ENCODE measurements around the gene ARHGEF2.
"Not testable (repeated sequence)": the region's sequence is repeated elsewhere in the genome, so short reads cannot be mapped to it uniquely, and the experiment has no call there.

Gene ARHGEF2

GRCh38 chr1:155947292-155947691 lies 31.1 kb downstream of the ARHGEF2 start:
- in situ Hi-C loops (cut with HindIII; ENCODE audit: low sequenced_read_pairs) = loop anchor here (10.0 kb wide), 2 partner anchors 68 to 188 kb away; no protein-coding TSS in a partner anchor

GRCh38 chr1:155946633-155947219 lies 31.6 kb downstream of the ARHGEF2 start:
- in situ Hi-C loops (cut with HindIII; ENCODE audit: low sequenced_read_pairs) = loop anchor here (10.0 kb wide), 2 partner anchors 68 to 188 kb away; no protein-coding TSS in a partner anchor

DNA sequence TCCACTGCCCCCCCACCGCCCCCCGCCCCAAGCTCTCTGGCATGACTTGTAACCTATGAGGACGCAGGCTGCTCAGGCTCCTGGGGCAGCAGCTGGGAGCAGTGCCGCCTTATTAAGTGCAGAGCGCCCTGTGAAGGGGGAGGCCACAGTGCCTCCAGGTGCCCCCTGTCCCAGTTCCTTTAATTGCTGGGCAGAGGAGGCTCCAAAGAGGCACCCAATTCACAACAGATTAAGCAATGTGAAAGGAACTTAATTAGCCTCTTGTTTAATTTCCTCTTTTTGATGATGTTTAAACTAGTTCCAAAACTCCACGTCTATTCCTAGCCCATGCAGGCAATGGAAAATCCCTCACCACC lies 33.9 kb downstream of the ARHGEF2 start:
- in situ Hi-C loops (cut with HindIII; ENCODE audit: low sequenced_read_pairs) = loop anchor here (10.0 kb wide), 2 partner anchors 70 to 190 kb away; no protein-coding TSS in a partner anchor

GRCh38 chr1:155942578-155943141 lies 35.7 kb downstream of the ARHGEF2 start:
- in situ Hi-C loops (cut with HindIII; ENCODE audit: low sequenced_read_pairs) = loop anchor here (10.0 kb wide), 2 partner anchors 72 to 192 kb away; no protein-coding TSS in a partner anchor

DNA sequence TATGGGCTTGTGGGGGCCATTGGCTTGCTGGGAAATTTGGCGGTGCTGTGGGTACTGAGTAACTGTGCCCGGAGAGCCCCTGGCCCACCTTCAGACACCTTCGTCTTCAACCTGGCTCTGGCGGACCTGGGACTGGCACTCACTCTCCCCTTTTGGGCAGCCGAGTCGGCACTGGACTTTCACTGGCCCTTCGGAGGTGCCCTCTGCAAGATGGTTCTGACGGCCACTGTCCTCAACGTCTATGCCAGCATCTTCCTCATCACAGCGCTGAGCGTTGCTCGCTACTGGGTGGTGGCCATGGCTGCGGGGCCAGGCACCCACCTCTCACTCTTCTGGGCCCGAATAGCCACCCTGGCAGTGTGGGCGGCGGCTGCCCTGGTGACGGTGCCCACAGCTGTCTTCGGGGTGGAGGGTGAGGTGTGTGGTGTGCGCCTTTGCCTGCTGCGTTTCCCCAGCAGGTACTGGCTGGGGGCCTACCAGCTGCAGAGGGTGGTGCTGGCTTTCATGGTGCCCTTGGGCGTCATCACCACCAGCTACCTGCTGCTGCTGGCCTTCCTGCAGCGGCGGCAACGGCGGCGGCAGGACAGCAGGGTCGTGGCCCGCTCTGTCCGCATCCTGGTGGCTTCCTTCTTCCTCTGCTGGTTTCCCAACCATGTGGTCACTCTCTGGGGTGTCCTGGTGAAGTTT lies 36.4 kb downstream of the ARHGEF2 start:
- in situ Hi-C loops (cut with HindIII; ENCODE audit: low sequenced_read_pairs) = loop anchor here (10.0 kb wide), 2 partner anchors 73 to 193 kb away; no protein-coding TSS in a partner anchor

DNA sequence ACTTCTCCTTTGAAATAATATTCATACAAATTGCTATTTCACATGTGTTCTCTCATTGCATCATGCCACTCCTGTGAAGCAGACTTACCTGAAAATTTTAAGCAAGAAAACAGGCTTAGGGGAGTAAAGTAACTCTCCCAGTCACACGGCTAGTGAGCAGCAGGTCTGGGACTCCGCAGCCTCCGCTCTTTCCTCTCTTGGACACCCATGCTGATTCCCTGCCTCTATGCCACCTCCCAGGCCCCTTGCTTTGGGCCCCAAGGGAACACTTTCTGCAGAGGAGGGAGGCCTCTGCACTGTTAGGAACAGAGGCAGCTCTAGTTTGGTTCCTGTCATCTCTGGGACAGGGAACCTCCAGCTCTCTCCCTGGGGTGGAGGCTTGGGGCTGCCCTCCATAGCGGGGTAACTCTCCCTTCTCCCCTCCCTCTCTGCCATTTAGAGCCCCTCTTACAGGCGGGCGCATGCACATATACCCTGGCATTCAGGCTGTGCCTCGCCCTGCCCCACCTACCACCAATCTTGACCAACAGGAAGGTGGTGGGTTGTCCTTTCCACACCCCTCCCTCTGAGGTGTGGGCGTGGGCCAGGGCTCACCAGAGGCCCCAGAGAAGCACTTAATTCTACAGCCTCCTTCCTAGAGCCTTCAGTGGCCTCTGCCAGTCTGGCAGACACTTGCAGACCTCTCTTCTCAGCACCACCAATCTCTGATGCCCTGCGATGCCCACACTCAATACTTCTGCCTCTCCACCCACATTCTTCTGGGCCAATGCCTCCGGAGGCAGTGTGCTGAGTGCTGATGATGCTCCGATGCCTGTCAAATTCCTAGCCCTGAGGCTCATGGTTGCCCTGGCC lies 37.1 kb downstream of the ARHGEF2 start, which contains the start of gene RXFP4:
Gene RXFP4, plus strand, starts transcription at position 646 of the 852 bp plus-strand sequence. Its CDS starts 72 bp downstream, at position 718.
- in situ Hi-C loops (cut with HindIII; ENCODE audit: low sequenced_read_pairs) = loop anchor here (10.0 kb wide), 2 partner anchors 74 to 194 kb away; no protein-coding TSS in a partner anchor

DNA sequence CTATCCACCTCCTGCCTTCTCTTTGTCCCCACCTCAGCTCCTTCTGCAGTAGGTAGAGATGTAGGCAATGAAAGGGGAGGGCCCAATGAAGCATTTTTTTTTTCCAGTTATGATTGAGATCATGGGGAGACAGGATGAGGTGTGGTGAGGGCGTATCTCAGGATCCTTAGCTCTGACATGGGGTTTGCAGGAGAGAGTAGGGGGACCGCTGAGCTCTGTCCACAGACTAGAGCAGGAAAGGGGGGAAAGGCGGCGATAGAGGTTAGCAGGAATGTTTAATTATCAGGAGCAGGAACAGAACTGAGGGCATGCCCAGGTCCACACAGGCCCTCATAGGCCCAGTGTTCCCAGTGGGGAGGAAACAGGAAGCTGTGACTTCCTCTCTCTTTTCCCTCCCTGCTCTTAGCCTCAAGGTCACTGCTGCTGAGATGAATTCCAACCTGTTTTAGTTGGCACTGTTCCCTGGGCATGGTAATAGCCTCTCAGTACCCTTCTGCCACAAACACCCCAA lies 37.8 kb downstream of the ARHGEF2 start:
- in situ Hi-C loops (cut with HindIII; ENCODE audit: low sequenced_read_pairs) = loop anchor here (10.0 kb wide), 2 partner anchors 74 to 194 kb away; no protein-coding TSS in a partner anchor

DNA sequence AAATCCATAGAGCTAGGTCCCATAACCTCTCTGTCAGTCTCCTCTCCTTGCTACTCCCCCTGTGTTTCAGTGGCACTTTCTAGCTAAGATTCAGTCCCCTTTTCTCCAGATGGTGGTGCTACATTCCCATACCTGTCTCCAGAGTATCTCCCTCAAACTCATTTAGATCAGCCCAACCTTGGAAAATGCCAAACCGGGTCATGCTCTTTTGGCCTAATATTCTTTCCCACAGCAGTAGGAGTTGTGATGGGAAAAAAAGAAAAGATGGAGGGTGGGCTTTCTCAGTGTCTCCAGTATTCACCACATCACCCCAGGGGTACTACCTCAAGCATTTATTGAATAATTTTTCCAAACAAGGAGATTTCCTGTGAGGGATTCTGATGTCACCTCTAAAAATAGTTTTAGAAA lies 40.1 kb downstream of the ARHGEF2 start:
- in situ Hi-C loops (cut with HindIII; ENCODE audit: low sequenced_read_pairs) = no loop called here

DNA sequence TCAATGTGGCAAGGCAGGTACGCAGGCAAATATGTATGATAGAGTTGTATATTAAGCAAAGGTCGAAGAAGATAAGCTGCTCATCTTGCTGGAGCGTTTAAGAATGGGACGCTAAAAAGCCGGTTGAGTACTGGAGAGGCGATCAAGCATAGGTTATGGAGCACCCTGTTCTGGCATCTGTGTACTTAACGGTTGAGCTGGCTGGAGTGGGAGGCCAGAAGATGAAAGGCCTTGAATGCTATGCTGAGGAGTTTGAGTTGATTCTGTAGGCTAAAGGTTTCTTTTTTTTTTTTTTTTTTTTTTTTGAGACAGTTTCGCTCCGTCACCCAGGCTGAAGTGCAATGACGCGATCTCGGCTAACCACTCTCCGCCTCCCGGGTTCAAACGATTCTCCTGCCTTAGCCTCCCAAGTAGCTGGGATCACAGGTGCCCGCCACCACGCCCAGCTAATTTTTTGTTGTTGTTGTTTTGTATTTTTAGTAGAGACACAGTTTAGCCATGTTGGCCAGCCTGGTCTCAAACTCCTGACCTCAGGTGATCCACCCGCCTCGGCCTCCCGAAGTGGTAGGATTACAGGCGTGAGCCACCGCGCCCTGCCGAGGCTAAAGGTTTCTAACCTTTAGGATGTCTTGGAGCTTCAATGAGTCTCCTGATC lies 43.3 kb downstream of the ARHGEF2 start:
- in situ Hi-C loops (cut with HindIII; ENCODE audit: low sequenced_read_pairs) = no loop called here

DNA sequence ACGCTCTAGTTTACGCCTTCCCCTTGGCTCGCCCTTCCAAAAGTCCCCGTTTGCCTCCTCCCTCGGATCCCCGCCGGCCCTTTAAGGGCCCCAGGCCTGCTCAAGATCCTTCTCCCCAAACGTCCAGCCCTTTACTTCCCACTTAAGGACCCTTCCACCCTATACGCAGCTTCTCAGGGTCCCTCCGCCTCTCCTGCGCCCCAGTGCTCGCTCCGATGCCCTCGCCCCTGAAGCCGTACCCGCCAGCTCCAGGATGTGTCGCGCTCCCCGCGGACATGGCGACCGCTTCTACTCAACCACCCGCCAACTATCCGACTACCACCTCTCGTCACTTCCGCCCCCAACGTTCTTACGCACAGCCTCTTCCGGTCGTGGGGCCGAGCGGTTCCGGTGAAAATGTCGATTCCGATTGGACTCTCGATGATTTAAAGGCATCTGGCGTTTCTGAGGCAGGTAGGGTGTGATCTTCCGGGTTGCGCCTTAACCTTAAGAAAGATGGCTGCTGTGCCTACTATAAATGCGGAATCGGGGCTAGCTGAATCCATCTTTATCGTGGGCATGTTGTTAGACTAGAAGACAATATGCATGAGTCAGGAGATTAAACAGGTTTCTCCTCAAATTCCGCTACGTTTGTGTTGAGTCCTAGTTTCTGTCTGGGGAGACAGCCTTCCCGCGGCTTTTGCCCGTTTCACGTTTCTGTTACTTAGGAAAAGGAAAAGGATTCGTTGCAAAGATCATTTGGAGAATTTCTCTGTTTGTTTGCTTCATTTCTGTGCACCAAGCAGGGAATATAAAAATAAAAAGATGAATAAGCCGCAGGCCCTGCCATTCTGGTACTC lies 44.0 kb downstream of the ARHGEF2 start, which contains the start of gene KHDC4:
Gene KHDC4, minus strand, starts transcription at position 317 of the 839 bp plus-strand sequence. Its CDS starts 40 bp downstream, at position 277.
- in situ Hi-C loops (cut with HindIII; ENCODE audit: low sequenced_read_pairs) = no loop called here

- in situ Hi-C loops (cut with HindIII; ENCODE audit: low sequenced_read_pairs) = no loop called here
Observed at GRCh38 chr1:155933591-155934096, 44.7 kb downstream of the ARHGEF2 start.

GRCh38 chr1:155932487-155932886 lies 45.9 kb downstream of the ARHGEF2 start:
- in situ Hi-C loops (cut with HindIII; ENCODE audit: low sequenced_read_pairs) = no loop called here

- in situ Hi-C loops (cut with HindIII; ENCODE audit: low sequenced_read_pairs) = no loop called here
Observed at GRCh38 chr1:155932081-155932480, 46.3 kb downstream of the ARHGEF2 start.

GRCh38 chr1:155931332-155932038 lies 46.9 kb downstream of the ARHGEF2 start:
- in situ Hi-C loops (cut with HindIII; ENCODE audit: low sequenced_read_pairs) = no loop called here

GRCh38 chr1:155930725-155931124 lies 47.6 kb downstream of the ARHGEF2 start:
- in situ Hi-C loops (cut with HindIII; ENCODE audit: low sequenced_read_pairs) = not testable (repeated sequence)

GRCh38 chr1:155929057-155929456 lies 49.3 kb downstream of the ARHGEF2 start:
- in situ Hi-C loops (cut with HindIII; ENCODE audit: low sequenced_read_pairs) = no loop called here

- in situ Hi-C loops (cut with HindIII; ENCODE audit: low sequenced_read_pairs) = no loop called here
Observed at GRCh38 chr1:155925506-155925905, 52.8 kb downstream of the ARHGEF2 start.

DNA sequence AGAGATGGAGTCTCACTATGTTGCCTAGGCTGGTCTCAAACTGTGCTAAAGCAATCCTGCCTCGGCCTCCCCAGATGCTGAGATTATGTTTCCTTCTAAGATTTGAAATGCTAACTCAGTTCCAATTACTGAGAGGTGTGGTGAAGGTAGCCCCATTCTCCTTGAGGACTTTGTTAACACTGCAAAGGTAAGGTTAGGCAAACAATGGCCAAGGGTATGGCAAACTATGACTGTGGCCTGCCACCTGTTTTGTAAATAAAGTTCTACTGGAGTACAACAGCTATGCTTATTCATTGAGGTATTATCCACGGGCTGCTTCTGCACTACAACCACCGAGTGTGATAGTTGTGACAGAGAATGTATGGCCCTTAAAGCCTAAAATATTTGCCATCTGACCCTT lies 57.6 kb downstream of the ARHGEF2 start:
- in situ Hi-C loops (cut with HindIII; ENCODE audit: low sequenced_read_pairs) = no loop called here

Data from endothelial cell of hepatic sinusoid (primary cell).